GM12878 (cell line): ENCODE data around the gene GJB1. TPM values are rescaled to one million over a fixed set of nuclear protein-coding genes. Genes with fewer than 3 reads are reported as not detected.

ENCODE experiments used
- BACH1 ChIP-seq: fragments of 450-650 bp; IDR thresholded peaks from 2 replicates; pipeline ENCODE4 v1.6.1; 2017; ENCODE audit warnings: mild to moderate bottlenecking, borderline replicate concordance
- HDAC2 ChIP-seq: fragments of 200-600 bp; sonication (generic); IDR thresholded peaks from 2 replicates; pipeline ENCODE4 v1.6.1; 2017
- PML ChIP-seq: IDR thresholded peaks from 2 replicates; pipeline ENCODE4 v1.6.1; 2012; ENCODE audit warnings: low read length, inconsistent platforms
- RELA ChIP-seq: fragments of 450-650 bp; IDR thresholded peaks from 2 replicates; pipeline ENCODE4 v1.8.0; 2014; ENCODE audit warnings: borderline replicate concordance; ENCODE audit not compliant: partially characterized antibody
- YBX1 ChIP-seq: fragments of 450-650 bp; IDR thresholded peaks from 2 replicates; pipeline ENCODE4 v1.6.1; 2016; ENCODE audit warnings: antibody characterized with exemption
- ZNF24 ChIP-seq: fragments of 450-650 bp; IDR thresholded peaks from 2 replicates; pipeline ENCODE4 v1.6.1; 2017; ENCODE audit warnings: antibody characterized with exemption, mild to moderate bottlenecking
- polyA plus RNA-seq, 11 experiments: library from polyadenylated mRNA; depleted of rRNA in 4 of 11; unstranded in 6 of 11; stranded (reverse) in 5 of 11; fragments of >200 nt; fragmentation: Nextera tagmentation in 4 of 11; fragmentation: Illumina TruSeq in 1 of 11; extraction: Ambion mirVana in 4 of 11; extraction: Trizol in 1 of 11; gene quantifications; 1 replicate in 1 of 11; 2 replicates in 10 of 11; pipeline versions ENCODE4 v1.2.1 to v1.2.3, GENCODE V29; 2011 to 2016; ENCODE audit warnings: inconsistent platforms in 2 of 11, missing spikeins in 2 of 11, low read depth in 1 of 11
- total RNA-seq, 4 experiments: library from RNA; depleted of rRNA in 3 of 4; stranded (reverse); fragments of >200 nt in 3 of 4; fragmentation: Illumina TruSeq in 1 of 4; extraction: Trizol in 1 of 4; gene quantifications; 2 replicates each; pipeline versions ENCODE4 v1.2.1 to v1.2.3, GENCODE V29; 2013 to 2021
- TF ChIP-seq, protein P1 (sequence below): fragments of 450-650 bp; IDR thresholded peaks from 2 replicates; pipeline ENCODE4 v1.6.1; 2017; ENCODE audit warnings: mild to moderate bottlenecking, moderate library complexity
- TF ChIP-seq, protein P2 (sequence below): fragments of 450-650 bp; formaldehyde crosslinking; IDR thresholded peaks from 2 replicates; pipeline ENCODE4 v1.4.0; 2020; ENCODE audit warnings: mild to moderate bottlenecking, moderate library complexity

GJB1 gene
- total and polyA plus RNA-seq, 10 of the 15 experiments (the other 5 are each of a cell fraction or from before 2014, with no cell fraction given), result not detected

DNA sequence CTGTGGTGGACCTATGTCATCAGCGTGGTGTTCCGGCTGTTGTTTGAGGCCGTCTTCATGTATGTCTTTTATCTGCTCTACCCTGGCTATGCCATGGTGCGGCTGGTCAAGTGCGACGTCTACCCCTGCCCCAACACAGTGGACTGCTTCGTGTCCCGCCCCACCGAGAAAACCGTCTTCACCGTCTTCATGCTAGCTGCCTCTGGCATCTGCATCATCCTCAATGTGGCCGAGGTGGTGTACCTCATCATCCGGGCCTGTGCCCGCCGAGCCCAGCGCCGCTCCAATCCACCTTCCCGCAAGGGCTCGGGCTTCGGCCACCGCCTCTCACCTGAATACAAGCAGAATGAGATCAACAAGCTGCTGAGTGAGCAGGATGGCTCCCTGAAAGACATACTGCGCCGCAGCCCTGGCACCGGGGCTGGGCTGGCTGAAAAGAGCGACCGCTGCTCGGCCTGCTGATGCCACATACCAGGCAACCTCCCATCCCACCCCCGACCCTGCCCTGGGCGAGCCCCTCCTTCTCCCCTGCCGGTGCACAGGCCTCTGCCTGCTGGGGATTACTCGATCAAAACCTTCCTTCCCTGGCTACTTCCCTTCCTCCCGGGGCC lies 1.2 kb downstream of the GJB1 start (continued):
- TF ChIP-seq, protein P1, sequence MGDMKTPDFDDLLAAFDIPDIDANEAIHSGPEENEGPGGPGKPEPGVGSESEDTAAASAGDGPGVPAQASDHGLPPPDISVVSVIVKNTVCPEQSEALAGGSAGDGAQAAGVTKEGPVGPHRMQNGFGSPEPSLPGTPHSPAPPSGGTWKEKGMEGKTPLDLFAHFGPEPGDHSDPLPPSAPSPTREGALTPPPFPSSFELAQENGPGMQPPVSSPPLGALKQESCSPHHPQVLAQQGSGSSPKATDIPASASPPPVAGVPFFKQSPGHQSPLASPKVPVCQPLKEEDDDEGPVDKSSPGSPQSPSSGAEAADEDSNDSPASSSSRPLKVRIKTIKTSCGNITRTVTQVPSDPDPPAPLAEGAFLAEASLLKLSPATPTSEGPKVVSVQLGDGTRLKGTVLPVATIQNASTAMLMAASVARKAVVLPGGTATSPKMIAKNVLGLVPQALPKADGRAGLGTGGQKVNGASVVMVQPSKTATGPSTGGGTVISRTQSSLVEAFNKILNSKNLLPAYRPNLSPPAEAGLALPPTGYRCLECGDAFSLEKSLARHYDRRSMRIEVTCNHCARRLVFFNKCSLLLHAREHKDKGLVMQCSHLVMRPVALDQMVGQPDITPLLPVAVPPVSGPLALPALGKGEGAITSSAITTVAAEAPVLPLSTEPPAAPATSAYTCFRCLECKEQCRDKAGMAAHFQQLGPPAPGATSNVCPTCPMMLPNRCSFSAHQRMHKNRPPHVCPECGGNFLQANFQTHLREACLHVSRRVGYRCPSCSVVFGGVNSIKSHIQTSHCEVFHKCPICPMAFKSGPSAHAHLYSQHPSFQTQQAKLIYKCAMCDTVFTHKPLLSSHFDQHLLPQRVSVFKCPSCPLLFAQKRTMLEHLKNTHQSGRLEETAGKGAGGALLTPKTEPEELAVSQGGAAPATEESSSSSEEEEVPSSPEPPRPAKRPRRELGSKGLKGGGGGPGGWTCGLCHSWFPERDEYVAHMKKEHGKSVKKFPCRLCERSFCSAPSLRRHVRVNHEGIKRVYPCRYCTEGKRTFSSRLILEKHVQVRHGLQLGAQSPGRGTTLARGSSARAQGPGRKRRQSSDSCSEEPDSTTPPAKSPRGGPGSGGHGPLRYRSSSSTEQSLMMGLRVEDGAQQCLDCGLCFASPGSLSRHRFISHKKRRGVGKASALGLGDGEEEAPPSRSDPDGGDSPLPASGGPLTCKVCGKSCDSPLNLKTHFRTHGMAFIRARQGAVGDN, result no peak
- TF ChIP-seq PML (no peak), BACH1 (no peak), YBX1 (no peak), ZNF24 (no peak), RELA (no peak), HDAC2 (no peak)
- TF ChIP-seq, protein P2, sequence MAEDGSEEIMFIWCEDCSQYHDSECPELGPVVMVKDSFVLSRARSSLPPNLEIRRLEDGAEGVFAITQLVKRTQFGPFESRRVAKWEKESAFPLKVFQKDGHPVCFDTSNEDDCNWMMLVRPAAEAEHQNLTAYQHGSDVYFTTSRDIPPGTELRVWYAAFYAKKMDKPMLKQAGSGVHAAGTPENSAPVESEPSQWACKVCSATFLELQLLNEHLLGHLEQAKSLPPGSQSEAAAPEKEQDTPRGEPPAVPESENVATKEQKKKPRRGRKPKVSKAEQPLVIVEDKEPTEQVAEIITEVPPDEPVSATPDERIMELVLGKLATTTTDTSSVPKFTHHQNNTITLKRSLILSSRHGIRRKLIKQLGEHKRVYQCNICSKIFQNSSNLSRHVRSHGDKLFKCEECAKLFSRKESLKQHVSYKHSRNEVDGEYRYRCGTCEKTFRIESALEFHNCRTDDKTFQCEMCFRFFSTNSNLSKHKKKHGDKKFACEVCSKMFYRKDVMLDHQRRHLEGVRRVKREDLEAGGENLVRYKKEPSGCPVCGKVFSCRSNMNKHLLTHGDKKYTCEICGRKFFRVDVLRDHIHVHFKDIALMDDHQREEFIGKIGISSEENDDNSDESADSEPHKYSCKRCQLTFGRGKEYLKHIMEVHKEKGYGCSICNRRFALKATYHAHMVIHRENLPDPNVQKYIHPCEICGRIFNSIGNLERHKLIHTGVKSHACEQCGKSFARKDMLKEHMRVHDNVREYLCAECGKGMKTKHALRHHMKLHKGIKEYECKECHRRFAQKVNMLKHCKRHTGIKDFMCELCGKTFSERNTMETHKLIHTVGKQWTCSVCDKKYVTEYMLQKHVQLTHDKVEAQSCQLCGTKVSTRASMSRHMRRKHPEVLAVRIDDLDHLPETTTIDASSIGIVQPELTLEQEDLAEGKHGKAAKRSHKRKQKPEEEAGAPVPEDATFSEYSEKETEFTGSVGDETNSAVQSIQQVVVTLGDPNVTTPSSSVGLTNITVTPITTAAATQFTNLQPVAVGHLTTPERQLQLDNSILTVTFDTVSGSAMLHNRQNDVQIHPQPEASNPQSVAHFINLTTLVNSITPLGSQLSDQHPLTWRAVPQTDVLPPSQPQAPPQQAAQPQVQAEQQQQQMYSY (CRISPR knock-in tag), result no peak
